H7 (cell line): ENCODE measurements around the gene DHX58. TPM values are rescaled to one million over a fixed set of nuclear protein-coding genes. Genes with fewer than 3 reads are reported as not detected.
A peak's percentile ranks its signal among the peaks of the same experiment; 100 is the strongest.
"Not testable (repeated sequence)": the region's sequence is repeated elsewhere in the genome, so short reads cannot be mapped to it uniquely, and the experiment has no call there.

Experiments used
- DNase-seq: peaks from one replicate; pipeline ENCODE4 v3.0.0; 2012
- H3K27me3 ChIP-seq: 2 replicates; pipeline ENCODE4 v1.6.0; 2011; ENCODE audit warnings: mild to moderate bottlenecking, low read length; ENCODE audit not compliant: control insufficient read depth, insufficient read depth
- H3K36me3 ChIP-seq: replicated peaks from 2 replicates; pipeline ENCODE4 v1.5.1; 2011; ENCODE audit warnings: low read length; ENCODE audit not compliant: control insufficient read depth, insufficient read depth
- H3K4me3 ChIP-seq: 2 replicates; pipeline ENCODE4 v1.5.1; 2011; ENCODE audit warnings: low read depth, mild to moderate bottlenecking, control low read depth, low read length, moderate library complexity; ENCODE audit not compliant: insufficient read depth
- total RNA-seq: library from RNA; depleted of rRNA; stranded (reverse); fragments of >200 nt; shearing (Covaris generic); gene quantifications from 2 replicates; pipeline ENCODE4 v1.2.3, GENCODE V29; 2014; rRNA removed

Gene DHX58
- 1.2 and 5.6 TPM in 2 replicates for total RNA-seq

GRCh38 chr17:42112552-42113176 lies at the start of gene DHX58:
DHX58 (minus strand) TSS chr17:42112714; CDS start chr17:42111892, 822 bp downstream.
- Histone ChIP-seq H3K36me3 (peaks cover 9% of the 10 kb centered on the region), H3K4me3 (no peak within 1 kb of the TSS), H3K27me3 (no peaks in the 10 kb centered on the region; the same call in 1 of the 2 replicates)
- peak; percentile 71 for DNase-seq

- no peaks in the 10 kb centered on the region for H3K36me3 ChIP-seq
- H3K27me3 ChIP-seq, result no peaks in the 10 kb centered on the region
- H3K4me3 ChIP-seq, result no peak overlapping the region
- no peak for DNase-seq
These were observed 48.0 kb upstream of the DHX58 start for GRCh38 chr17:42160531-42160910.

- no peak overlapping the region for H3K4me3 ChIP-seq
- H3K27me3 ChIP-seq, result no peaks in the 10 kb centered on the region
- no peak for DNase-seq
- H3K36me3 ChIP-seq, result no peaks in the 10 kb centered on the region
These were observed 47.4 kb upstream of the DHX58 start for GRCh38 chr17:42159796-42160530.

- peak overlapping the region; percentile 67 for H3K4me3 ChIP-seq
- no peaks in the 10 kb centered on the region for H3K36me3 ChIP-seq
- peak; percentile 71 for DNase-seq
- no peaks in the 10 kb centered on the region for H3K27me3 ChIP-seq
These were observed 43.1 kb upstream of the DHX58 start for GRCh38 chr17:42155614-42156045.

- DNase-seq, result peak; percentile 40
- no peaks in the 10 kb centered on the region for H3K27me3 ChIP-seq
- H3K36me3 ChIP-seq, result no peaks in the 10 kb centered on the region
- peak overlapping the region; percentile 85 for H3K4me3 ChIP-seq
These were observed 41.6 kb upstream of the DHX58 start for GRCh38 chr17:42153919-42154742.

GRCh38 chr17:42146911-42147607 lies 34.5 kb upstream of the DHX58 start:
- DNase-seq, result no peak
- no peak overlapping the region for H3K4me3 ChIP-seq
- no peaks in the 10 kb centered on the region for H3K27me3 ChIP-seq
- peaks cover 5% of the 10 kb centered on the region; the same call in 1 of the 2 replicates for H3K36me3 ChIP-seq

- not testable (repeated sequence) for DNase-seq, H3K4me3 ChIP-seq
These were observed 30.6 kb upstream of the DHX58 start for GRCh38 chr17:42143138-42143537.

GRCh38 chr17:42142371-42142896 lies 29.9 kb upstream of the DHX58 start:
- Histone ChIP-seq H3K27me3 (no peaks in the 10 kb centered on the region), H3K36me3 (peaks cover 5% of the 10 kb centered on the region; the same call in 1 of the 2 replicates), H3K4me3 (no peak overlapping the region)
- DNase-seq, result no peak

More at GRCh38 chr17:42143138-42143537, 30.6 kb upstream of the DHX58 start:
- H3K27me3 ChIP-seq, H3K36me3 ChIP-seq: not testable (repeated sequence)

GRCh38 chr17:42141382-42141781 lies 28.9 kb upstream of the DHX58 start:
- H3K36me3 ChIP-seq, result peaks cover 2% of the 10 kb centered on the region; the same call in 1 of the 2 replicates
- no peaks in the 10 kb centered on the region for H3K27me3 ChIP-seq
- no peak for DNase-seq
- H3K4me3 ChIP-seq, result no peak overlapping the region

- not testable (repeated sequence) for H3K36me3 ChIP-seq, DNase-seq, H3K27me3 ChIP-seq, H3K4me3 ChIP-seq
These were observed 28.2 kb upstream of the DHX58 start for GRCh38 chr17:42140690-42141089.

- DNase-seq, result no peak
- no peak overlapping the region for H3K4me3 ChIP-seq
- H3K27me3 ChIP-seq, result no peaks in the 10 kb centered on the region
- H3K36me3 ChIP-seq, result peaks cover 2% of the 10 kb centered on the region
These were observed 26.4 kb upstream of the DHX58 start for GRCh38 chr17:42138749-42139492.

GRCh38 chr17:42136654-42137051 lies 24.1 kb upstream of the DHX58 start:
- DNase-seq, result no peak

More at GRCh38 chr17:42136654-42137051, 24.1 kb upstream of the DHX58 start:
- H3K4me3 ChIP-seq, result no peak overlapping the region
- peaks cover 2% of the 10 kb centered on the region for H3K36me3 ChIP-seq
- H3K27me3 ChIP-seq, result no peaks in the 10 kb centered on the region
